Neuronal stem cell (in vitro differentiated cells): ENCODE results near the gene SPOCK3.

Experiments used
- DNase-seq: peaks from one replicate; pipeline ENCODE4 v3.0.0-alpha.2; 2013; ENCODE audit warnings: low spot score
- H2AFZ ChIP-seq: one replicate; pipeline ENCODE4 v1.6.1; 2013; ENCODE audit warnings: mild to moderate bottlenecking, low read length, inconsistent platforms
- H2AK5ac ChIP-seq: 2 replicates; pipeline ENCODE4 v1.6.1; 2013; ENCODE audit warnings: low read depth, mild to moderate bottlenecking, inconsistent platforms, low read length, moderate library complexity, mixed read lengths
- H2BK120ac ChIP-seq: 2 replicates; pipeline ENCODE4 v1.6.1; 2013; ENCODE audit warnings: low read depth, mild to moderate bottlenecking, inconsistent platforms, low read length, moderate library complexity, mixed read lengths
- H2BK12ac ChIP-seq: one replicate; pipeline ENCODE4 v1.6.1; 2013; ENCODE audit warnings: low read length, inconsistent platforms
- H2BK15ac ChIP-seq: 2 replicates; pipeline ENCODE4 v1.6.1; 2013; ENCODE audit warnings: mild to moderate bottlenecking, low read length, inconsistent platforms, mixed read lengths
- H2BK5ac ChIP-seq: one replicate; pipeline ENCODE4 v1.6.1; 2013; ENCODE audit warnings: inconsistent platforms, mild to moderate bottlenecking, low read length, moderate library complexity
- H3K14ac ChIP-seq: one replicate; pipeline ENCODE4 v1.6.1; 2013; ENCODE audit warnings: low read length, inconsistent platforms
- H3K18ac ChIP-seq: 2 replicates; pipeline ENCODE4 v1.6.1; 2013; ENCODE audit warnings: low read length, inconsistent platforms
- H3K23ac ChIP-seq: 2 replicates; pipeline ENCODE4 v1.6.1; 2013; ENCODE audit warnings: low read depth, mild to moderate bottlenecking, mixed read lengths, low read length, inconsistent platforms; ENCODE audit not compliant: poor library complexity
- H3K27ac ChIP-seq: replicated peaks from 3 replicates; pipeline ENCODE4 v1.5.1; 2013; ENCODE audit warnings: low read length, inconsistent platforms
- H3K27me3 ChIP-seq, 3 experiments: 2 replicates each; pipeline ENCODE4 v1.6.1; 2013; ENCODE audit warnings: low read length in 3 of 3, mild to moderate bottlenecking in 2 of 3, inconsistent platforms in 1 of 3, low read depth in 1 of 3, mixed read lengths in 1 of 3, moderate library complexity in 1 of 3; ENCODE audit not compliant: control insufficient read depth in 3 of 3, insufficient read depth in 3 of 3
- H3K36me3 ChIP-seq, 2 donors: replicated peaks in 1 of 2; 2 replicates each; pipeline ENCODE4 v1.6.1; 2013; ENCODE audit warnings: low read length in 2 of 2; ENCODE audit not compliant: control insufficient read depth in 2 of 2, insufficient read depth in 2 of 2
- H3K4ac ChIP-seq: 2 replicates; pipeline ENCODE4 v1.6.1; 2013; ENCODE audit warnings: inconsistent platforms, mild to moderate bottlenecking, low read length, moderate library complexity
- H3K4me1 ChIP-seq, 2 donors: 1 replicate in 1 of 2; 2 replicates in 1 of 2; pipeline ENCODE4 v1.6.1; 2013; ENCODE audit warnings: low read length in 2 of 2, low read depth in 1 of 2; ENCODE audit not compliant: control insufficient read depth in 2 of 2, insufficient read depth in 1 of 2
- H3K4me2 ChIP-seq: one replicate; pipeline ENCODE4 v1.6.1; 2013; ENCODE audit warnings: mild to moderate bottlenecking, low read length, inconsistent platforms; ENCODE audit not compliant: insufficient read depth, poor library complexity, severe bottlenecking
- H3K4me3 ChIP-seq, 2 donors: 2 replicates each; pipeline ENCODE4 v1.5.1; 2013; ENCODE audit warnings: low read length in 2 of 2, mild to moderate bottlenecking in 2 of 2, inconsistent platforms in 1 of 2, moderate library complexity in 1 of 2
- H3K79me1 ChIP-seq: one replicate; pipeline ENCODE4 v1.6.1; 2013; ENCODE audit warnings: low read depth, mild to moderate bottlenecking, inconsistent platforms, low read length, moderate library complexity
- H3K9ac ChIP-seq: one replicate; pipeline ENCODE4 v1.6.1; 2013; ENCODE audit warnings: mild to moderate bottlenecking, low read depth, low read length, inconsistent platforms; ENCODE audit not compliant: poor library complexity
- H3K9me3 ChIP-seq, 2 donors: replicated peaks in 1 of 2; 2 replicates each; pipeline versions ENCODE3 to v1.6.1; 2013; ENCODE audit warnings: low read length in 2 of 2, mild to moderate bottlenecking in 2 of 2, inconsistent platforms in 1 of 2, low read depth in 1 of 2, mixed read lengths in 1 of 2, moderate library complexity in 1 of 2; ENCODE audit not compliant: control insufficient read depth in 2 of 2, insufficient read depth in 1 of 2
- H4K8ac ChIP-seq: one replicate; pipeline ENCODE4 v1.6.1; 2013; ENCODE audit warnings: low read depth, mild to moderate bottlenecking, inconsistent platforms, low read length, moderate library complexity
- H4K91ac ChIP-seq: one replicate; pipeline ENCODE4 v1.6.1; 2013; ENCODE audit warnings: low read length, low read depth, mild to moderate bottlenecking, inconsistent platforms; ENCODE audit not compliant: poor library complexity
- WGBS, 2 donors: extraction: QIAGEN DNeasy Blood & Tissue Kit; methylation state at CpG; one replicate each; pipeline ENCODE4 v1.1.7; 2013; ENCODE audit warnings: missing lambda C conversion rate in 2 of 2, mixed read lengths in 1 of 2; ENCODE audit not compliant: insufficient read length in 2 of 2, insufficient replicate concordance in 1 of 2; ENCODE audit errors: extremely low coverage in 2 of 2; 5-methylcytosine and 5-hydroxymethylcytosine counted together

Gene SPOCK3

GRCh38 chr4:167102475-167102874, 131.8 kb downstream of the SPOCK3 start:
- H3K23ac ChIP-seq, result no peak overlapping the region
- no peak overlapping the region for H3K9ac ChIP-seq
- no peaks in the 10 kb centered on the region for H3K36me3 ChIP-seq
- no peak overlapping the region for H3K14ac ChIP-seq
- no peak overlapping the region for H2AK5ac ChIP-seq
- no peaks in the 10 kb centered on the region for H3K4me1 ChIP-seq
- no peak overlapping the region for H3K4ac ChIP-seq
- no peaks in the 10 kb centered on the region for H3K27me3 ChIP-seq
- H2BK15ac ChIP-seq, result no peak overlapping the region
- no peak for DNase-seq
- no peak overlapping the region for H3K18ac ChIP-seq
- H2AFZ ChIP-seq, result no peak overlapping the region
- no CpG with 5 or more reads among the region's 5 CpGs for WGBS, 2 donors
- H3K79me1 ChIP-seq, result no peaks in the 10 kb centered on the region
- H3K27ac ChIP-seq, result no peak overlapping the region
- no peak overlapping the region for H4K8ac ChIP-seq
- H3K9me3 ChIP-seq, result no peaks in the 10 kb centered on the region
- no peak overlapping the region for H2BK5ac ChIP-seq
- no peak overlapping the region for H4K91ac ChIP-seq
- H3K4me2 ChIP-seq, result no peak overlapping the region
- H3K4me3 ChIP-seq, result no peak overlapping the region
- H2BK120ac ChIP-seq, result no peak overlapping the region
- H2BK12ac ChIP-seq, result no peak overlapping the region

- H3K23ac ChIP-seq, result no peak overlapping the region
- H2BK15ac ChIP-seq, result no peak overlapping the region
- H4K8ac ChIP-seq, result no peak overlapping the region
- no peak overlapping the region for H3K9ac ChIP-seq
- no peaks in the 10 kb centered on the region for H3K27me3 ChIP-seq
- no peaks in the 10 kb centered on the region for H3K79me1 ChIP-seq
- no peak overlapping the region for H2AK5ac ChIP-seq
- H3K27ac ChIP-seq, result no peak overlapping the region
- no peak overlapping the region for H3K14ac ChIP-seq
- H3K4ac ChIP-seq, result no peak overlapping the region
- WGBS, 2 donors, result no CpG with 5 or more reads among the region's 2 CpGs
- H3K9me3 ChIP-seq, result no peaks in the 10 kb centered on the region
- no peak overlapping the region for H2AFZ ChIP-seq
- H3K4me3 ChIP-seq, result no peak overlapping the region
- H3K4me1 ChIP-seq, result no peaks in the 10 kb centered on the region
- no peak overlapping the region for H2BK12ac ChIP-seq
- no peak overlapping the region for H4K91ac ChIP-seq
- no peak for DNase-seq
- no peak overlapping the region for H3K18ac ChIP-seq
- no peak overlapping the region for H2BK120ac ChIP-seq
- H2BK5ac ChIP-seq, result no peak overlapping the region
- no peaks in the 10 kb centered on the region for H3K36me3 ChIP-seq
- H3K4me2 ChIP-seq, result no peak overlapping the region
Measured at GRCh38 chr4:167101035-167101434, 133.3 kb downstream of the SPOCK3 start.

GRCh38 chr4:167100120-167100519, 134.2 kb downstream of the SPOCK3 start:
- no peak overlapping the region for H3K23ac ChIP-seq
- H2BK120ac ChIP-seq, result no peak overlapping the region
- no peak overlapping the region for H3K4ac ChIP-seq
- no peak overlapping the region for H3K4me3 ChIP-seq
- no peak overlapping the region for H3K27ac ChIP-seq
- no peak overlapping the region for H2BK5ac ChIP-seq
- H3K27me3 ChIP-seq, result no peaks in the 10 kb centered on the region
- no peak overlapping the region for H3K14ac ChIP-seq
- H3K9ac ChIP-seq, result no peak overlapping the region
- H3K36me3 ChIP-seq, result no peaks in the 10 kb centered on the region
- H3K79me1 ChIP-seq, result no peaks in the 10 kb centered on the region
- H4K8ac ChIP-seq, result no peak overlapping the region
- H2AFZ ChIP-seq, result no peak overlapping the region
- no peak overlapping the region for H4K91ac ChIP-seq
- H2BK12ac ChIP-seq, result no peak overlapping the region
- DNase-seq, result peak; percentile 15
- no peaks in the 10 kb centered on the region for H3K4me1 ChIP-seq
- H3K4me2 ChIP-seq, result no peak overlapping the region
- no peak overlapping the region for H3K18ac ChIP-seq
- H2AK5ac ChIP-seq, result no peak overlapping the region
- no peak overlapping the region for H2BK15ac ChIP-seq
- H3K9me3 ChIP-seq, result no peaks in the 10 kb centered on the region
- no CpG with 5 or more reads among the region's 1 CpG for WGBS, 2 donors

GRCh38 chr4:167088115-167088514, 146.2 kb downstream of the SPOCK3 start:
- Histone ChIP-seq H3K23ac (no peak overlapping the region), H2AFZ (no peak overlapping the region), H3K27me3 (no peaks in the 10 kb centered on the region), H3K4me1 (no peaks in the 10 kb centered on the region), H3K4ac (no peak overlapping the region), H3K4me2 (no peak overlapping the region), H3K4me3 (no peak overlapping the region), H3K36me3 (no peaks in the 10 kb centered on the region), H3K9ac (no peak overlapping the region), H2BK15ac (no peak overlapping the region), H3K14ac (no peak overlapping the region), H2AK5ac (no peak overlapping the region), H2BK120ac (no peak overlapping the region), H2BK5ac (no peak overlapping the region), H3K18ac (no peak overlapping the region), H3K79me1 (no peaks in the 10 kb centered on the region), H4K8ac (no peak overlapping the region), H3K27ac (no peak overlapping the region), H2BK12ac (no peak overlapping the region), H3K9me3 (no peaks in the 10 kb centered on the region), H4K91ac (no peak overlapping the region)
- DNase-seq, result no peak
